ENCODE data around the gene MAML2.

DNA sequence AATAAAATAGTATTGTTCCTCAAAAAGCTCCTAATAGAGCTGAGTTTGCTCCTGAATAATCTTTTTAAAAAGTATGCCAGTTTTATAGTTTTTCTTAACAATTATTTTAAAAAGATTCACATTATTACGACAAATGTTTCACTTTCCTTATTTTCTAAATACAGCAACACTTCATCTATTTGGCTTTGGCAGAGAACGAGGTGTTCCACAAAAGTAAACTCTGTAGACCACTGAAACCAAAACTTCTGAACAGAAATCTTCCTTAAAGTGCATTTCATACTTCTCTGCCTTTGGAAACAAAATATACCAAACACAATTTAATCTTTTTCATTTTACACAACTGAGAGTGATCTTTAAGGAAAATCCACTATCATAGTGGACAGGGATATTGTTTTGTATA, 285.5 kb downstream of the MAML2 start:
- TF ChIP-seq, protein P1, sequence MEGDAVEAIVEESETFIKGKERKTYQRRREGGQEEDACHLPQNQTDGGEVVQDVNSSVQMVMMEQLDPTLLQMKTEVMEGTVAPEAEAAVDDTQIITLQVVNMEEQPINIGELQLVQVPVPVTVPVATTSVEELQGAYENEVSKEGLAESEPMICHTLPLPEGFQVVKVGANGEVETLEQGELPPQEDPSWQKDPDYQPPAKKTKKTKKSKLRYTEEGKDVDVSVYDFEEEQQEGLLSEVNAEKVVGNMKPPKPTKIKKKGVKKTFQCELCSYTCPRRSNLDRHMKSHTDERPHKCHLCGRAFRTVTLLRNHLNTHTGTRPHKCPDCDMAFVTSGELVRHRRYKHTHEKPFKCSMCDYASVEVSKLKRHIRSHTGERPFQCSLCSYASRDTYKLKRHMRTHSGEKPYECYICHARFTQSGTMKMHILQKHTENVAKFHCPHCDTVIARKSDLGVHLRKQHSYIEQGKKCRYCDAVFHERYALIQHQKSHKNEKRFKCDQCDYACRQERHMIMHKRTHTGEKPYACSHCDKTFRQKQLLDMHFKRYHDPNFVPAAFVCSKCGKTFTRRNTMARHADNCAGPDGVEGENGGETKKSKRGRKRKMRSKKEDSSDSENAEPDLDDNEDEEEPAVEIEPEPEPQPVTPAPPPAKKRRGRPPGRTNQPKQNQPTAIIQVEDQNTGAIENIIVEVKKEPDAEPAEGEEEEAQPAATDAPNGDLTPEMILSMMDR (IDR thresholded peaks at IDR 0.05) = no peak
- no peak for TF ChIP-seq POLR2A (IDR thresholded peaks at IDR 0.05)
